ENCODE results near the gene XRRA1.

The XRRA1 gene

DNA sequence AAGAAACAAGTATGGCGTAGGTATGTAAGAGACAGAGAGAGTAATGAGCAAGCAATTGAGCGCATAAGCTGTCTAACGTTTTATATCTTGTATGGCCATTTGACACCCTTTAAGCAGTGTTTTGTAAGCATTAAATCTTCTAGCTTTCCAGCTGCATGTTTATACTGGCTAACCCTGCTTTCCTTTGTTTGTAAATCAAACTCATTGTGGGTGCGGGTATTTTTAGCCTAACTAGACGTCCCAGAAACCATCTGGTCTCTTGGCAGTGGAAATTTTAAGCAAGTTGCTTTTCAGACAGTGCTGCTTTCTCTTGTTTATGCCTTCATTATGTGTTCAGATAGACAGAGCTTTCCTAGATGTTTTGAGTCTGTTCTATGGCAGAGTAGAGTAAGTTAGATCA lies 126.7 kb downstream of the XRRA1 start:
- no peak for DNase-seq

DNA sequence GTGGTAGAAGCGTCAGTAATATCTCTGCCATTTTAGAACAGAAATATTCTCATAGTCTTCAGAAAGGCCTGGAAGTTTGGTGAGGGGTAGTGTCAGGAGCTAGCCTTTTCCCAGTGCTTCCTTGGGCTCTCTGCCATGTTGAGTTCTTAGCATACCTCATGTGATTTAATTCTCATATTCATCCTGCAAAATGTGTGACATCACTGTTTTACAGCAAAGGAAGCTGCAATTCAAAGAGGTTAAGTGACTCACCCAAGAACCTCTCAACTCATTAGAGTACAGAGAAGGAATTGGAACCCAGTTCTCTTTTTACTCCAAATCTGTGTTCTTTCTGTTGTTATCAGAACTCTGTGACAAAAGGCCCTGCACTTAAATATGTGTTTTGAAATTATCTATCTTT lies 128.1 kb downstream of the XRRA1 start:
- DNase-seq: peak; percentile 23

DNA sequence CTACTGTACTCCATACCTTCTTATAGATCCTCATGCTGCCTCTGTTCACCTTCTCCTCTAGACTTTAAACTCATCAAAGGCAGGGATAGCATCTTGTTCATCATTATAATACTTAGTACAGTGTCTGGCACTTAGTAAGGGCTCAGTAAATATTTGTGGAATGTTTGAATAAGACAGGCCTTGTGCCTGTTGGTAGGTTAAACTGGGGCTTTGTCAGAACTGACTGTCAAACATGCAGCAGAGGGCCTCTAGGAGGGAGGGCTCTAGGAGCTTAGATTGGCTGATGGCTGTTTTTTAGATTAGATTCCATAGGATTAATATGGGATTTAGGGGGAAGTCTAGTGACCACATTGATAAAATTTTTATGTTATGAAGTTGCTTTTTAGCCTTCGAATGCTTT lies 129.5 kb downstream of the XRRA1 start:
- DNase-seq: no peak

DNA sequence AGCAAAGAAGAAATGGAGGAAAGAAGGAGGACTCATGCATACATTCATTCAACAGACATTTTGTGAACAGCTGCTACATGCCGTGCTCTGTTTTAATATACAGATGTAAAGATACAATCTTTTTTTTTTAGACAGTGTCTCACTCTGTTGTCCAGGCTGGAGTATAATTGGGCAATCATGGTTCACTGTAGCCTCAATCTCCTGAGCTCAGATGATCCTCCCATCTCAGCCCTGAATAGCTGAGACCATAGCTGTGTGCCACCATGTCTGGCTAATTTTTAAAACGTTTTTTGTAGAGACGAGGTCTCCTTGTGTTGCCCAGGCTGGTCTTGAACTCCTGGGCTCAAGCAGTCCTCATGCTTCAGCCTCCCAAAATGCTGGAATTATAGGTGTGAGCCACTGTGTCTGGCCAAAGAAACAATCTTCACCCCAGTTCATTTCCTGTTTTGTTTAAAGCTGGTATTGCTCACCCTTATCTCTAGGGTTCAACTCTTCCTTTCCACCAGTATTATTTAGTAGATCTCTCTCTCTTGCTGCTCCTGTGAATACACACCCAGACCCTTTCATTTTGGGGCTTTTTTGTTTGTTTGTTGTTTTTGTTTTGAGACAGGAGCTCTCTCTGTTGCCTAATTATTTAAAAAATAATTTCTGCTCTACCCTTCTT lies 130.5 kb downstream of the XRRA1 start:
- no peak for DNase-seq

DNA sequence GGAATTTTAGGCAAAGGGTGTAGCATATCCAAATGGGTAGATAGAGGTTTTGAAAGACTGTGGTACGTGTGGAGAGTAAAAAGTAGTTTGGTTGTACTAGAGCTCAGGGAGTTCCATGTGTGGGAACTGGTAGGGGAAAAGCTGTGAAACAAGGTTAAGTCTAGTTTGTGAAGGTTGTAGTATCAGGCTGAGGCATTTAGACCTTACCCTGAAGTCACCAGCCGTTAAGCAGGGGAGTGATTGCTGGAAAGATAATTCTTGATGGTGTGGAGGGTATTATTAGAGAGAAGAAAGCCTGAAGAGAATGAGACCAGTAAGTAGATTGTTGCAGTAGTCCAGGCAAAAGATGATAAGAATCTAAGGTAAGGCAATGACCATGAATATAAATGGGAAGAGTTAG lies 132.2 kb downstream of the XRRA1 start:
- DNase-seq: no peak

DNA sequence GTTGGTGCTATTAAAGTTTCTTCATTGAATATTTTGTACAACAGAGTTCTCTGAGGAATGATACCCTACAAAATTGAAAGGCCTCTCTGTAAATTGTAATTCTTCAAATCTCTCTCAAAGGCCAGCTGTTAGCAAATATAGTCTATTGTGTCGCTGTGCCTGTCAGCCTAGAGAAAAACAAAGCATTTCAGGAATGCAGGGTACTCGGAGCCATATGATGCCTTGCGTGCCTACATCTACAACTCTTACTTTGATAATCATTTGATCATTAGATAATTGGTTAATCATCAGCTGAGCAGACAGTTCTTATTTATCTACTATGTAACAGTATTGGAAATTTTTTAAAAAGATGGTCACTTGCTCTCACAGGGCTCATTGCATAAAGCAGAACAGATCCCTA lies 132.9 kb downstream of the XRRA1 start:
- DNase-seq: no peak

DNA sequence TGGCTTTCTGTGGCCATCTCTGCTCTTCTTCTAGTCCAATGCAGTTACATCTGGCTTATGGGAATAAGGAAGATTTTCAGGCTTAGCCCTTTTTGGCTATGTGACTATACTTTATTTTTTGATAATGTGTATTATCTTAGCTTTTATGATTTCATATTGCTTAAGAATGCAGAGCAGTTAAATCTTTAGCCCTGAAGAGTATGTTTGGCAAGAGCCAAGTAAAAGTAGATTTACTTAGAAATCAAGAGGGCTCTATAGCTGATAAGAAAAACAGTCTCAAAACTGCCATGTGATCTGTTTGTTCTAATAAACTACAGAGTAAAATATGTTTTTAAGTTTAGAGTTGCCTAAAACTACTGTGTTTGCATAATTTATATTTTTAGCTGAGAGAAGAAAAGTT lies 139.1 kb downstream of the XRRA1 start:
- DNase-seq: no peak

DNA sequence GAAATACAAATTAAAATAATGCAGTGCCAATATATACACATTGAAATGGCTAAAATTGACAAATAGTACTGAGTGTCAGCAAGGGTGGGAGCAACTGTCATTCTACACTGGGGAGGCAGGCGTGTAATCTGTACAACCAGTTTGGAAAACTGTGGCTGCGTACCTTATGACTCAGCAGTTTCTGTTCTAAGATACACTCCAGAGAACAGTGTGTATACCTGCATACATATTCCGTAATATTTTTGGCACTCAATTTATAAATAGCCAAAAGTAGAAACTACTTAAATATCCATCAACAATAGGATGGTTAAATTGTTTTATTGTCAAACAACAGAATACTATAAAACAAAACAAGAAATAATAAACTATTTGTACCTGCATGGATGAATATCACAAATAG lies 142.6 kb downstream of the XRRA1 start:
- no peak for DNase-seq

DNA sequence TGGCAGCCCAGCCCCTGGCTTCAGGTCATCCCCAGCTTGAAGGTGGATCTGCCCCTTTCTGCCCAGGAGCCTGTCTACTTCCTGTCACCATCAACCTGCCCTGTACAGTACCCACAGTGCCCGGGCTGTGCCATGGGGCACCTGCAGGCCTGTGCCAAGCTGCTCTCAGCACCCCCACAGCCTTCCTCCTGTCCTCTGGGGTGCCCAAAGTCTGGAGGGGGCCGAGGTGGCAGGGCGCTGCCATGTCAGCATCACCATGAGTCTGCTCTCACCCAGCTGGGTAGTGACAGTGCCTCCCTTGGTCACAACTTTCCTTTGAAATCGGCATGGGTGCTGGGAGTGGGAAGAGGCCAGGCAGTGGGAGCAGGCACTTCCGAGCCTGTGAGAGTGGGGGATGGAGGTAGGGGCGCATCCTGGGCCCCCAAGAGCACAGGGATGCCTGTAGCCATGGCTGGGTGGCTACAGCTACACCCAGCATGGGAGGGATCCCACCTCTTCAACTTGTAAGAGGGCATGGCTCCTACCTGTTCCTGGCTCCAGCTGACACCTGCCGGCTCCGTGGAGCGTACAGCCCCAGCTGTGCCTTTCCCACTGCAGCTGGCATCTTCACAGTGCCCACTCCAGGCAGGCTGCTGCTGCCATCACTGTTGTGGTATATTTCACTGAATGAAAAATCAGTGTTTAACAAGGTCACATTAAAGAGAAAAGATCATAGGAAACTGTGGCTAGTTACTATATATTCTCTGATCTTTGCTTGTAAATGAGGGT lies 157.4 kb downstream of the XRRA1 start:
- no peak for DNase-seq

Data from activated CD4-positive, alpha-beta T cell treated with anti-CD3 and anti-CD28 coated beads, Interleukin-2, amount 50 U/mL, for 16 hours (primary cell).